ENCODE data around the gene CST8.

DNA sequence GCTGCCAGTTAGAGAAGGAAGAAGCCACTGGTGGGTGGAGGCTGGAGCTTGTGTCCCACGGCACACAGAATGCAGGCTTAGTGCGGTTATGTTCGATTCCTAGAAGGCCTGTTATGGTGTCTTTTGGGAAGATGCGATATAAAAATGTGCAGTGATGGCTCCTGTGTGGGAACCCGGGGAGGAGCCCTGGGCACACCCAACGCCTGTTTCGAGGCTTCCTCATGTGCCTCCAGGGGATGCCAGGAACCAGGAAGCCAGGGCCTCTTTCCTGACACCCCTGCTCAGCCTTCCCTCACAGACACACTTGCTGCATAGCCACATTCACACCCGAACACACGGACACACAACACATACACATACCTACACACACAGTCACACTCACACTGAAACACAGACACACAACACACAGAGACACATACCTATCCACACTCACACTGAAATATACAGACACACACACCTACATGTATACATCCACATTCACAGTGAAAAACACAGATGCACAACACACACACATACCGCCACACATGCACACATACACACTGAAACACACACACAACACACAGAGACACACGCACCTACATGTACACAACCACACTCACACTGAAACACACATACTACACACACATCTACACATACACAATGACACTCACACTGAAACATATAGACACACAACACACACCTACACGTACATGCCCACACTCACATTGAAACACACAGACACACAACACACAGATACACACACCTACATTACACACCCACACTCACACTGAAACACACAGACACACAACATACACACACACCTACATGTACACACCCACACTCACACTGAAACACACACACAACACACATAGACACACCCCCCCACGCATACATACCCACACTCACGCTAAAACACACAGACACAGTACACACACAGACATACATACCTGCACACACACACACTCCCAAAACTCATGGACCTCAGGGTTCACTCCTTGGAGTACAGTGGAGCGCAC lies 37.1 kb upstream of the CST8 start:
- TF ChIP-seq CBX8 (IDR thresholded peaks at IDR 0.05) = no peak
- TF ChIP-seq POLR2A (IDR thresholded peaks at IDR 0.05; ENCODE audit: low read length) = no peak
- TF ChIP-seq, protein P1, sequence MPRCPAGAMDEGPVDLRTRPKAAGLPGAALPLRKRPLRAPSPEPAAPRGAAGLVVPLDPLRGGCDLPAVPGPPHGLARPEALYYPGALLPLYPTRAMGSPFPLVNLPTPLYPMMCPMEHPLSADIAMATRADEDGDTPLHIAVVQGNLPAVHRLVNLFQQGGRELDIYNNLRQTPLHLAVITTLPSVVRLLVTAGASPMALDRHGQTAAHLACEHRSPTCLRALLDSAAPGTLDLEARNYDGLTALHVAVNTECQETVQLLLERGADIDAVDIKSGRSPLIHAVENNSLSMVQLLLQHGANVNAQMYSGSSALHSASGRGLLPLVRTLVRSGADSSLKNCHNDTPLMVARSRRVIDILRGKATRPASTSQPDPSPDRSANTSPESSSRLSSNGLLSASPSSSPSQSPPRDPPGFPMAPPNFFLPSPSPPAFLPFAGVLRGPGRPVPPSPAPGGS (IDR thresholded peaks at IDR 0.05) = no peak
- no peak for TF ChIP-seq MAFK (IDR thresholded peaks at IDR 0.05; ENCODE audit: partially characterized antibody)

Measured in A549 (cell line).